Retina (tissue), 1 donor: ENCODE data around the gene ZNF330.
A peak's percentile ranks its signal among the peaks of the same experiment; 100 is the strongest.
"Not testable (repeated sequence)": the region's sequence is repeated elsewhere in the genome, so short reads cannot be mapped to it uniquely, and the experiment has no call there.

Experiments
- DNase-seq: peaks from one replicate; pipeline ENCODE4 v3.0.0-alpha.2; 2016

ZNF330 gene

GRCh38 chr4:141220691-141221659, at the start of gene ZNF330:
Gene ZNF330, plus strand, starts transcription at chr4:141220895. Its CDS starts 1,477 bp downstream, at chr4:141222372.
- peak; percentile 99 for DNase-seq

GRCh38 chr4:141174457-141174856, 46.2 kb upstream of the ZNF330 start:
- no peak for DNase-seq

GRCh38 chr4:141177171-141177570, 43.5 kb upstream of the ZNF330 start:
- no peak for DNase-seq

- no peak for DNase-seq
Observed at GRCh38 chr4:141179474-141180373, 41.0 kb upstream of the ZNF330 start.

GRCh38 chr4:141180991-141181761, 39.5 kb upstream of the ZNF330 start:
- peak; percentile 7 for DNase-seq

GRCh38 chr4:141183491-141183890, 37.2 kb upstream of the ZNF330 start:
- not testable (repeated sequence) for DNase-seq

GRCh38 chr4:141192564-141192963, 28.1 kb upstream of the ZNF330 start:
- no peak for DNase-seq

GRCh38 chr4:141193516-141194034, 27.1 kb upstream of the ZNF330 start:
- DNase-seq = no peak

GRCh38 chr4:141195095-141195707, 25.5 kb upstream of the ZNF330 start:
- DNase-seq = no peak

GRCh38 chr4:141196227-141196933, 24.3 kb upstream of the ZNF330 start:
- no peak for DNase-seq

- no peak for DNase-seq
Observed at GRCh38 chr4:141207961-141208360, 12.7 kb upstream of the ZNF330 start.

- no peak for DNase-seq
Observed at GRCh38 chr4:141210168-141210567, 10.5 kb upstream of the ZNF330 start.

- DNase-seq = no peak
Observed at GRCh38 chr4:141213550-141213991, 7.1 kb upstream of the ZNF330 start.

- no peak for DNase-seq
Observed at GRCh38 chr4:141215030-141215429, 5.7 kb upstream of the ZNF330 start.

- no peak for DNase-seq
Observed at GRCh38 chr4:141216002-141216761, 4.5 kb upstream of the ZNF330 start.

GRCh38 chr4:141220271-141220670, 424 bp upstream of the ZNF330 start:
- no peak for DNase-seq

- no peak for DNase-seq
Observed at GRCh38 chr4:141223418-141223817, 2.7 kb downstream of the ZNF330 start.

- not testable (repeated sequence) for DNase-seq
Observed at GRCh38 chr4:141227280-141227679, 6.6 kb downstream of the ZNF330 start.

- DNase-seq = no peak
Observed at GRCh38 chr4:141229408-141230101, 8.9 kb downstream of the ZNF330 start.

GRCh38 chr4:141233673-141234072, 13.0 kb downstream of the ZNF330 start:
- DNase-seq = no peak
